ENCODE data around the gene CRYBG2.

- TF ChIP-seq POLR2AphosphoS5 (IDR thresholded peaks at IDR 0.05), result peak; percentile 82
- TF ChIP-seq CTCF (IDR thresholded peaks at IDR 0.05), result no peak
Observed at GRCh38 chr1:26278303-26278702, 75.6 kb downstream of the CRYBG2 start.
